Measurements from ENCODE around the gene CCDC136.

CCDC136 gene

GRCh38 chr7:128777156-128778123, 14.3 kb upstream of the CCDC136 start:
- DNase-seq (ENCODE audit: low read depth in 3 of 3, low spot score in 1 of 3), result no peak

DNA sequence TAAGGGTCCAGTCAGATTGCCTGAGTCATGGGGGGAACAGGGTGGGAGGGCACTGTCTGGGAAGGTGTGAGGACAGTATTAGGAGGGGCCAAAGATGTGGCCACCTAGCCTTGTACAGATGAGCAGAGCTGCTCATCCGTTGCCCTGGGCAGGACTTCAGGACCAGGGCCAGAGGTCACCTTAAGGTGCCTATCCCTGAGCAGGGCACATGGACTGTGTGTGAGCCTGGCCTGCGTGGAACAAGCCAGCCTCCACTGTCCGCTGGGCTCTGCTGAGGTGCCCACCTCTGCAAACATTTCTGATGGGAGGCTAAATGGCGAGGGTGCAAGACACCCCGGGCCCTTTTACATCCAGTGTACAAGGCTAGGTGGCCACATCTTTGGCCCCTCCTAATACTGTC, 12.8 kb upstream of the CCDC136 start:
- DNase-seq (ENCODE audit: low read depth in 3 of 3, low spot score in 1 of 3), result no peak

- no peak for DNase-seq (ENCODE audit: low read depth in 3 of 3, low spot score in 1 of 3)
Measured at GRCh38 chr7:128781126-128781525, 10.6 kb upstream of the CCDC136 start.

DNA sequence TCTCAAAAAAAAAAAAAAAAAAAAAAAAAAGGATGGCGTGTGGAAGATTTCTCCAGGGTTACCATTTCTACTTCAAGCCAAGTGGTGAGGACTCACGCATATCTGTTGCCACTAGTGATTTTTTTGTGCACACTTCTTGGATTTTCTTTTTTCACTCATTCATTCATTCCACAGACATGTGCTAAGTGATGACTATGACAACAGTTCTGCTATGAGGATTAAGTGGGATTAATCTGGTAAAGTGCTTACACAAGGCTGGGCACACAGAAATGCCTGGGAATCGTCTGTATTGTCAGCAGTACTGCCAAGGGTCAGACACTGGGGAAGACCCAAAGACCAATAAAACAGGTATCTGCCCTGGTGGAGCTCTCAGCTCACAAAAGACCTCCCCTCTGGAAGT, 9.9 kb upstream of the CCDC136 start:
- DNase-seq (ENCODE audit: low read depth in 3 of 3, low spot score in 1 of 3), result no peak

DNA sequence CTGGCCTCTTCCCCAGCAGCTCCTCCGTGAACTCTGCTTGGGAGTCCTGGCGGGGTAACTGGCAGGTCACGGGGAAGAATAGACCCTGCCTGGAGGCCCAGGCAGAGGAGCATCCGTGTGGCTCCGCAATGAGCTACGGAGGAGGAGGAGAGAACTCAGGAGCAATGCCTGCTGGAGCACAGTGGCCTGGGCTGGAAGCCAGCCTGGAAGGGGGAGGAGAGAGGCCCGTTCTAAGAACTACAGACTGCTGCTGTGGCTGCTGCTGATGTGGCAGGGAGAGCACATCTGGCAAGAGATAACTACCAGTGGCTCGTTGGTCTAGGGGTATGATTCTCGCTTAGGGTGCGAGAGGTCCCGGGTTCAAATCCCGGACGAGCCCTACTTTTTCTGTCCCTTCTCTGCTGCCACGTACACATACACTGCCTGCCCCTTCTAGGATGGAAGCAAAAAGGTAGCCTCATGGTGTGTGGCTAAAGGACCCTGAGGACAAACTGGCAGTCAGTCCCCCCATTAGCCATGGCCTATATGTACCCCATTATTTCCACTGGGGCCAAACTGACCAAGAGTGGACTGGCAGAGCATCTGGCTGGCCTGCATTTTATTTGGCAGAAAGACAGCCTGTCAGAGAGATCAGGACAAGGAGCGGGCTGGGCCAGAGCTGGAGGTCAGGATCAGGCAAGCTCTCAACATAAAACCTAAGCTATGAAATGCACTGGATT, 8.5 kb upstream of the CCDC136 start:
- no peak for DNase-seq (ENCODE audit: low read depth in 3 of 3, low spot score in 1 of 3)

DNA sequence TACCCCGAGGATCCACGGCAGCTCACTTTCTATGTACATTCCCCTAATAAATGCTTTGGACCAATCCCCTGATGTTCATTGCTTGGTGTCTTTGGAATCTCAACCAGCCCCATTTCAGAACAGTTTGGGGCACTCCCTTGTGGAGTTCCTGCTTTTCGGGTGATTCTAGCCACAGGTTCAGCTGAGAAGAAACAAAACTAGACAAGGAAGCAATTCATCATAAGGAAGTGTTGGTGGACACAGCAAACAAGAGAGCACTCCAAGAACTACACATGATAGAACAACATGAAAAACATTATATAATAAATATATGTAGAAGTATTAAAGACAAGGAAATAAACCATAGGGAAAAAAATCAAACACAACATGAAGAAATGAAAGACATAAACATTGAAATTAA, 6.0 kb upstream of the CCDC136 start:
- no peak for DNase-seq (ENCODE audit: low read depth in 3 of 3, low spot score in 1 of 3)

DNA sequence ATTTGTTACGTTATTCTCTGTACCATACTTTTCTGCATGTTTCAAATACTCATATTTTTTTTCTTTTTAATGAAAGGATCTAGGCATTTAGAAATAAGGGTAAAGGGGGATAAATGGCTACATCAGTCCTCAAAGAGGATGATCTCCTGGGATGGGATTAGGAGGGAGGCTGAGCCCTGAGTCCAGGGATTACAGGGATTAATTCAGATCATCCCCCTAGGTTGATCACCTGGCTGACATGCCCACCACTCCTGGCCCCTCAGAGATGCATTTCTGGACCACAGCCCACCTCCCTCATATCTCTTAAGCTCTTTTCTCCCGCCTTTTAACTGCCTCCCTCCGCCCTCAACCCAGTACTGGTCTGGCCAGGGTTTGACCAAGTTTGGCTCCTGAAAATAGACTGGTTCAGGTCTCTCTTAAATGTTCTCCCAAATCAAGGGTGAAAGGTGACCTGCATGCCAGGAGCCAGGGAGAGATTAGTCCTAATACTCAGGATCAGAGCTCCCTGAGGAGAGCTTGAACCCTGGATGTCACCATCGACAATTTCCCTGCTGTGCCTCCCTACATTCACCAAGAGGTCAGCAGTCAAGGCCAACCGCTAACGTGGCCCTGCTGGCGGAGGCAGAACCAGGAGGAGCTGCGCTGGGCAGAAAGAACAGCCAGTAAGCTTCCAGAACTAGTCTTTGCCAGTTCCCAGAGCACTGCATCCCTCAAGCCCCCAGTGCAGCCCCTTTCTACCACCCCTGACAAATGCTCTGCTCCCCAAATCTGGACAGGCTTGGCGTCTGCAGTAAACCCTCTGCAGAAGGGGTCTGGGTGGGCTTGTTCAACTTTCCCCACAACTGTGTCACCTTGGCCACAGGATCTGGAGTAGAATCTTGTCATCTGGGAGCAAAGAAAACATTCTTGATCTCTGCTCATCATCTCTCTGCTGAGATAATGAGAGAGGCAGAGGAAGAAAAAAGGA, 3.0 kb upstream of the CCDC136 start:
- DNase-seq (ENCODE audit: low read depth in 3 of 3, low spot score in 1 of 3), result no peak

DNA sequence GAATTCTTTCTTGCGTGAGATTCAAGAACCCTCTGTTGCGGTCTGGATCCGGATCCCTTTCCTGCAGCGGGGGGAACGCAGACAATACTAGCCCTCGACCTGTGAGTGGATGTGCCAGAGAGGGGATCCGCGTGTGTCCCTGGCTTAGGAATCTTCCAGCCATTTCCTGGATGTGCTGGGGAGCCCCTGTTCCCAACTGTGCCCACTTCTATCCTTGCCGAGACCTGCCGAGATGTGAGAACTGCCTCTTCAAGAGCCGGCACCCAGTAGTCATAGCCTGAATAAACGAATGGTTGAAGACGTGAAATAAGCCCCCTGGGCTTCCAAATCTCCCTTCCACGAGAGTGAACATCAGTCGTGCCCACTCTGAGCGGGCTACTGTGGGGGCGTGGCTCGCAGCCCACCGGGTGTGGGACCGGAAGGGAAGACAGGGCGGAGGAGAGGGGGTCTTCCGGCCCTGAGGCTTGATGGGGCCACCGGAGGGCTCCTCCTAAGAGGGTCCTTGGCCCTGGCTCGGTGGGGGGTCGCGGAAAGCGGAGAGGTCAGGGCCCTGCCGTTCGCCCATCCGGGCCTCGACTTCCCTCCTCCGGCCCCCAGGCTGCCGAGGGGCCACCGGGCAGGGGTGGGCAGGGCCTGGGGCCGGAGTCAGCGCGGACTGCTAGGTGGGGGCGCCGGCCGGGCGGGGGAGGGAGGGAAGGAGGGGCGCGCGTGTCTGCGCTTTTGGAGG, 1.3 kb upstream of the CCDC136 start:
- DNase-seq (ENCODE audit: low read depth in 3 of 3, low spot score in 1 of 3), result no peak

- DNase-seq (ENCODE audit: low read depth in 3 of 3, low spot score in 1 of 3), result no peak
Measured at GRCh38 chr7:128791972-128792327, 182 bp downstream of the CCDC136 start.

DNA sequence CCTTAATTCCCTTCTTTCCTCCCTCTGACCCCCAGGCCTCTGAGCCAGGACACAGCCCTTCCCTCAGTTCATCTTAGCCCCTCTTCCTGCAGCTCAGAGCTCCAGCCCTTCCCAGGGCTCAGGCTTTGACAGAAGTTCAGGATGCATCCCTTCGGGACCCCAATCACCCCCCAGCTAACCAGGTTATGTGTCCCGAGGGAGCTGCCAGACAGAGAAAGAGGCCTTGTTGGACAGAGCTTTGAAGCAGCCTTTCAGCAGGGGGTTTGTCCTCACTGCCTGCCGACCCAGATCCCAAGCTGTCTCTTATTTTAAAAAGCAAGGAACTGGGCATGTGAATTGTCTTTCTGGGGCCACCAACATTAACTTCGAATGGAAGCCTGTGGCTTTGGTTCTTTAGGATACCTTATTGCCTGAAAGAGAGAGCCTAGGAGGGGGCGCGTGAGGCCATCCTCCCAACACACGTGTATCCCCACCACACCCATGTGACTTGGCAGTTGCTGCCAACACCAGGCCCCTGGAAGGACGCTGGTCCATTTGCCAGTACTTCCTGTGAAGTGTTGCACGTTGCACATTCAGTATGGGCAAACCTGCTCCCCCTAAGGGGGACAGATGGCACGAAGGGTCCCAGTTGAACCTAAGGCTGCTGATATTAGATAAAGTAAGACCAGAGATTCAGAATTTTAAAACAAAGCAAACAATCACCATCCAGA, 858 bp downstream of the CCDC136 start:
- no peak for DNase-seq (ENCODE audit: low read depth in 3 of 3, low spot score in 1 of 3)

DNA sequence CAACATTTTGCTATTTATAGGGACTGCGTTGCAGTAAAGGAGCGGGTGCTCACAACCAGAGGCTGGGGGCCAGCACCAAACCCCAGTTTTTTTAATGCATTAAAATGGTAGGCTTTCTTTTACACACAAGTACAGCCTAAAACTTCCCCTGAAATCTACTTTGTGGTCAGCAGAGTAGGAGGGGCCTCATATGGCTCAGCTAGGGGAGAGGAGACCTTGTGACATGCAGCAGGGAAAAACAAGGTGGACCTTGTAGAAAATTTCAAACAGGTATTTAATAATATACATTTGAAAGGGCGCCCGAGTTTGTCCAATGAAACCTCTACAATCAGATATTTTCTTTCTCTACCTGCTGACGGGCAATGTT, 1.4 kb downstream of the CCDC136 start:
- no peak for DNase-seq (ENCODE audit: low read depth in 3 of 3, low spot score in 1 of 3)

GRCh38 chr7:128794020-128794419, 2.3 kb downstream of the CCDC136 start:
- no peak for DNase-seq (ENCODE audit: low read depth in 3 of 3, low spot score in 1 of 3)

DNA sequence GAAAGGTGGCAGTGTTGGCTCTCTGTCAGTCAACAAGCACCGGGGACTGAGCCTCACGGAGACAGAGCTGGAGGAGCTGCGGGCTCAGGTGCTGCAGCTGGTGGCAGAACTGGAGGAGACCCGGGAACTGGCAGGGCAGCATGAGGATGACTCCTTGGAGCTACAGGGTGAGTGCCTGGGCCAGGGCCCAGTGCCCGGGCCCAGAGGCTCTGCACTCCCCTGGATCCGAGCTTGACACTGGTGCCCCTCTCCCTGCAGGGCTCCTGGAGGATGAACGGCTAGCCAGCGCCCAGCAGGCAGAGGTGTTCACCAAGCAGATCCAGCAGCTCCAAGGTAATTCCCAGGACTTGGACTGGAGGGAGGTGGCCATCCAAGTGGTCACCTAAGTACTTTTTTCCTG, 2.7 kb downstream of the CCDC136 start:
- no peak for DNase-seq (ENCODE audit: low read depth in 3 of 3, low spot score in 1 of 3)

DNA sequence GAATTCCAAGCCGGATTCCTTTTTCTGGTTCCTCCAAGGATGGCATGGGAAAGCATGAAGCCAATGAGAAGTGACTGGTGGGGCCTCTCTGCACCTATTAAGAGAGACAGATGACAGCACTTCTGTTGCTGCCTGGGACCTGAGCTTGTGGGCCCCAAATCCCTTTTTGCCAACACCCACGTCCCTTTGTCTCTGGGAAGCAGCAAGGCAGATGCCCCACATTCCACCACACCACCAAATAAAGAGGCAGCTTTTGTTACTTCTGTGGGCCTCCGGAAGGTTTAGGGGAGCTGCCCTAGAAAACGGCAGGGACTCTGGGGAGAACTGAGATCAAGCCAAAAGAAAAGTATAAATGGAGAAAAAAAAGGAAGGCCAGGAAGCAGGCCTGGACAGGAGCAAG, 3.4 kb downstream of the CCDC136 start:
- no peak for DNase-seq (ENCODE audit: low read depth in 3 of 3, low spot score in 1 of 3)

- DNase-seq (ENCODE audit: low read depth in 3 of 3, low spot score in 1 of 3), result no peak
Measured at GRCh38 chr7:128796327-128796726, 4.6 kb downstream of the CCDC136 start.

DNA sequence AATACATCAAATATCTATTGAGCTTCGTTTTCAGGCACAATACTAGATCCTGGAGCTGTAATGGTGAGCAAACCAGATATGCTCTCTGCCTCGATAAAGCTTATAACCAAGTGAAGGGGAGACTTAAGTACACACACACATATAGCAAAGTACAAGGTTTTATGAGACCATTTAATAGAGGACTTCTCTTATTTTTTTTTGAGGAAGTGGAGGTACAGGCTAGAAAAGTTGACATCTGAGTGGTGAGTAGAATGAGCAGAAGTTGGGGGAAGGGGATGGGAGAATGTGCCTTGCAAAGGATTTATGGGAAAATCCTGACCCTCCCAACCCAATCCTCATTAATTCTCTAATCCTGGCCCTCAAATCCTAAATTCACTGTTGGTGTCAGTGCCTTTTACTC, 7.7 kb downstream of the CCDC136 start:
- no peak for DNase-seq (ENCODE audit: low read depth in 3 of 3, low spot score in 1 of 3)

GRCh38 chr7:128800567-128800966, 8.8 kb downstream of the CCDC136 start:
- no peak for DNase-seq (ENCODE audit: low read depth in 3 of 3, low spot score in 1 of 3)

DNA sequence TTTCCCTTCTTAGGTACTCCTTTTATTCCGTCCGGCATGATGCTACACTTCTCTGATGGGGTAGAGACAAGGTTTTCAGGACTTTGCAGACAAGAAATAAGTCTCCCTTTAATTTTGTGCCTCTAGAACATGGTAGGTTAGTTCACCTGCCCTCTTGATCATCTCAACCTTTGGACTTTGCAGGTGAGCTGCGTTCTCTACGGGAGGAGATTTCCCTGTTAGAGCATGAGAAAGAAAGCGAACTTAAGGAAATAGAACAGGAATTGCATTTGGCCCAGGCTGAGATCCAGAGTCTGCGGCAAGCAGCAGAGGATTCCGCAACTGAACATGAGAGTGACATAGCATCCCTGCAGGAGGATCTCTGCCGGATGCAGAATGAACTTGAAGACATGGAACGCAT, 9.2 kb downstream of the CCDC136 start:
- no peak for DNase-seq (ENCODE audit: low read depth in 3 of 3, low spot score in 1 of 3)

- no peak for DNase-seq (ENCODE audit: low read depth in 3 of 3, low spot score in 1 of 3)
Measured at GRCh38 chr7:128801667-128802418, 10.1 kb downstream of the CCDC136 start.

Data from stimulated activated CD4-positive, alpha-beta T cell treated with anti-CD3 and anti-CD28 coated beads, TNF-alpha, amount 100 ng/mL, for 1 hour (primary cell).